HepG2 (cell line): Measurements from ENCODE around the gene ILDR2. TPM values are rescaled to one million over a fixed set of nuclear protein-coding genes. Genes with fewer than 3 reads are reported as not detected.

Source experiments
- ATAC-seq: fragments of 200-7000 bp; cut with Tn5 transposase; 3 replicates; pipeline ENCODE4 v1.9.1; 2020; ENCODE audit warnings: mild to moderate bottlenecking, moderate library complexity
- BruUV-seq: library from RNA; stranded (reverse); fragments of 400-500 nt; replicated peaks from 2 replicates; lab custom pipeline; 2021; lab: Mats Ljungman, UMichigan
- CTCF ChIA-PET: fragments of 300-600 bp; formaldehyde crosslinking; extraction: SDS; loops from one replicate; lab custom pipeline; 2021; ENCODE audit warnings: low total read pairs, inconsistent platforms, low intra/inter-chr PET ratio; lab: Yijun Ruan, JAX
- POLR2A ChIA-PET: fragments of 350-600 bp; sonication (Branson Sonifier 250); formaldehyde crosslinking; loops from one replicate; lab custom pipeline; 2020; ENCODE audit warnings: antibody characterized with exemption, inconsistent platforms; lab: Yijun Ruan, JAX
- DNase-seq: peaks from one replicate; pipeline ENCODE4 v3.0.0-alpha.2; 2015; ENCODE audit warnings: low spot score
- FAIRE-seq: peaks from 3 replicates; lab custom pipeline; 2011; peaks lifted over from hg19 to GRCh38; lab: Jason Lieb, UNC
- H2AFZ ChIP-seq: one replicate; pipeline ENCODE4 v1.6.1; 2011; ENCODE audit warnings: low read length, inconsistent platforms
- H3K27ac ChIP-seq: fragments of 300-600 bp; 3 replicates; pipeline ENCODE4 v1.8.0; 2011; ENCODE audit warnings: mixed run types, mild to moderate bottlenecking, mixed read lengths, low read length, inconsistent platforms; ENCODE audit not compliant: insufficient read depth; ENCODE audit errors: extremely low read length
- H3K27me3 ChIP-seq, 2 experiments: fragments of 200-600 bp in 1 of 2; 2 replicates in 1 of 2; 3 replicates in 1 of 2; pipeline versions ENCODE4 v1.6.0 to v1.8.0; 2011; ENCODE audit warnings: low read length in 2 of 2, mild to moderate bottlenecking in 2 of 2, moderate library complexity in 2 of 2, inconsistent platforms in 1 of 2; ENCODE audit not compliant: insufficient read depth in 2 of 2, control insufficient read depth in 1 of 2
- H3K36me3 ChIP-seq, 2 experiments: fragments of 200-600 bp in 1 of 2; replicated peaks in 1 of 2; 2 replicates in 1 of 2; 3 replicates in 1 of 2; pipeline versions ENCODE4 v1.5.1 to v1.8.0; 2011; ENCODE audit warnings: low read length in 2 of 2, inconsistent platforms in 1 of 2; ENCODE audit not compliant: insufficient read depth in 2 of 2, control insufficient read depth in 1 of 2
- H3K4me1 ChIP-seq: 2 replicates; pipeline ENCODE4 v1.5.1; 2012; ENCODE audit warnings: low read length, inconsistent platforms; ENCODE audit not compliant: insufficient read depth
- H3K4me2 ChIP-seq: 2 replicates; pipeline ENCODE4 v1.6.0; 2011; ENCODE audit warnings: low read depth, low read length, inconsistent platforms
- H3K4me3 ChIP-seq, 3 experiments: fragments of 200-600 bp in 1 of 3; sonication (generic), shearing (Covaris generic) in 1 of 3; replicated peaks in 1 of 3; 2 replicates each; pipeline ENCODE4 v1.5.1; 2011 to 2016; ENCODE audit warnings: low read length in 3 of 3, inconsistent platforms in 2 of 3, low read depth in 2 of 3, mild to moderate bottlenecking in 2 of 3, control low read depth in 1 of 3, mixed read lengths in 1 of 3; ENCODE audit not compliant: insufficient read depth in 1 of 3
- H3K79me2 ChIP-seq: one replicate; pipeline ENCODE4 v1.6.1; 2011; ENCODE audit warnings: low read length, inconsistent platforms; ENCODE audit not compliant: insufficient read depth
- H3K9ac ChIP-seq: 2 replicates; pipeline ENCODE4 v1.6.0; 2011; ENCODE audit warnings: mild to moderate bottlenecking, low read depth, low read length, inconsistent platforms; ENCODE audit not compliant: insufficient read depth
- H3K9me3 ChIP-seq: 2 replicates; pipeline ENCODE4 v1.5.1; 2012; ENCODE audit warnings: mild to moderate bottlenecking, low read length
- H4K20me1 ChIP-seq: 2 replicates; pipeline ENCODE4 v1.6.0; 2011; ENCODE audit warnings: inconsistent platforms, mild to moderate bottlenecking, low read length, moderate library complexity; ENCODE audit not compliant: insufficient read depth
- BHLHE40 ChIP-seq: IDR thresholded peaks from 2 replicates; pipeline ENCODE4 v1.6.1; 2011; ENCODE audit warnings: low read length, improper control_type of control experiment
- HNF4G ChIP-seq, 2 experiments: sonication (generic) in 1 of 2; formaldehyde crosslinking in 1 of 2; IDR thresholded peaks; 2 replicates each; pipeline versions ENCODE4 v1.4.0 to v1.6.1; 2011 to 2020; ENCODE audit warnings: borderline replicate concordance in 2 of 2, low read depth in 2 of 2, mild to moderate bottlenecking in 2 of 2, low read length in 1 of 2, missing genetic modification reagents in 1 of 2, moderate library complexity in 1 of 2
- MYC ChIP-seq: sonication (generic); formaldehyde crosslinking; IDR thresholded peaks from 2 replicates; pipeline ENCODE4 v1.9.0; 2021; ENCODE audit warnings: missing genetic modification reagents, borderline replicate concordance
- ZNF33B ChIP-seq: sonication (generic); formaldehyde crosslinking; IDR thresholded peaks from 2 replicates; pipeline ENCODE4 v1.5.1; 2020; ENCODE audit warnings: mild to moderate bottlenecking, missing genetic modification reagents
- ZNF367 ChIP-seq: sonication (generic); formaldehyde crosslinking; IDR thresholded peaks from 2 replicates; pipeline ENCODE4 v1.4.0; 2020; ENCODE audit warnings: missing genetic modification reagents, borderline replicate concordance
- ZNF496 ChIP-seq: sonication (generic); formaldehyde crosslinking; IDR thresholded peaks from 2 replicates; pipeline ENCODE4 v1.8.1; 2023; ENCODE audit warnings: mild to moderate bottlenecking, moderate library complexity, missing genetic modification reagents; ENCODE audit not compliant: insufficient replicate concordance
- ZNF781 ChIP-seq: sonication (generic); formaldehyde crosslinking; IDR thresholded peaks from 2 replicates; pipeline ENCODE4 v1.5.1; 2020; ENCODE audit warnings: borderline replicate concordance, mild to moderate bottlenecking, missing genetic modification reagents; ENCODE audit errors: not compliant biosample characterization
- WGBS: methylation state at CpG from one replicate; pipeline ENCODE4 v1.1.6; 2017; ENCODE audit warnings: low lambda C conversion rate; 5-methylcytosine and 5-hydroxymethylcytosine counted together
- in situ Hi-C: cut with HindIII; loops from 2 replicates; pipeline ENCODE4 v1.10.0; 2017; ENCODE audit warnings: low pct_unique_long_range_greater_than_20kb; ENCODE audit not compliant: extremely low pct_ligation_motif_present
- intact Hi-C: fragments of 100-400 bp; cut with micrococcal nuclease; formaldehyde crosslinking; loops from one replicate; pipeline ENCODE4 v1.10.0; 2022; ENCODE audit not compliant: unreplicated experiment
- polyA plus RNA-seq, 8 experiments: library from polyadenylated mRNA; depleted of rRNA in 3 of 8; stranded (reverse) in 7 of 8; unstranded in 1 of 8; fragments of >200 nt; fragmentation: Illumina TruSeq in 4 of 8; extraction: Trizol in 4 of 8; gene quantifications; 2 replicates each; pipeline versions ENCODE4 v1.2.1 to v1.2.3, GENCODE V29; 2011 to 2016; ENCODE audit warnings: low read depth in 4 of 8, missing spikeins in 1 of 8, mixed read lengths in 1 of 8; ENCODE audit not compliant: insufficient read depth in 1 of 8
- total RNA-seq, 5 experiments: library from RNA; depleted of rRNA; stranded (reverse); fragments of >200 nt; fragmentation: Illumina TruSeq; extraction: Trizol; gene quantifications; 2 replicates each; pipeline ENCODE4 v1.2.3, GENCODE V29; 2016; ENCODE audit warnings: low read depth in 1 of 5
- TF ChIP-seq, protein P1 (sequence below), 2 experiments: fragments of 450-650 bp in 1 of 2; sonication (generic) in 1 of 2; formaldehyde crosslinking in 1 of 2; IDR thresholded peaks; 2 replicates each; pipeline versions ENCODE4 v1.6.1 to v1.8.0; 2016 to 2022; ENCODE audit warnings: antibody characterized with exemption in 1 of 2, mild to moderate bottlenecking in 1 of 2, missing genetic modification reagents in 1 of 2
- TF ChIP-seq, protein P2 (sequence below): sonication (generic); formaldehyde crosslinking; IDR thresholded peaks from 2 replicates; pipeline ENCODE4 v1.4.0; 2020; ENCODE audit warnings: mild to moderate bottlenecking, missing genetic modification reagents

Gene ILDR2
- total and polyA plus RNA-seq, 2 of the 13 experiments (the other 11 are each of a cell fraction or from before 2014, with no cell fraction given): 0.04 TPM; not detected in 1

DNA sequence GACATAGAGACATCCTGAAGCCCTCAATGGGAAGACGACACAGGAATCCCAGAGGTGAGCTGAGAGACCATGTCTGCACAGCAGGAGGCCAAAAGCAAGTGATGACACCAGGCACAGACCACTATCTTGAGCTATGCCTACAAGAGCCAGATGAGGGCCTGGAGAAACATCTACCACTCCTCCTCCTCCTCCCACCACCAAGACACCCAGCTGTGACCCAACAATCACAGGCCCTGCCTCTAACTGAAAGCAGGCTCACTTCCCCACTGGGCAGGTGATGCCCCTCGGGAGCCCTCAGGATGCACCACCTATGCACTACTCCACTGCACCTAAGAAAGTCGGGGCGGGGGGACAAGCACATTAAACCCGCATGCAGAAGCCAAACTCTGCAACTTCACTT lies 115.7 kb downstream of the ILDR2 start:
- H3K36me3 ChIP-seq: peaks cover 7 to 84% of the 10 kb centered on the region in 2 experiments
- TF ChIP-seq ZNF33B (CRISPR knock-in tag) (no peak), ZNF367 (CRISPR knock-in tag) (no peak), ZNF781 (no peak), MYC (CRISPR knock-in tag) (no peak), ZNF496 (CRISPR knock-in tag) (no peak), HNF4G (IDR thresholded peaks at IDR 0.05; ENCODE audit: borderline replicate concordance, low read depth, low read length) (no peak), HNF4G (CRISPR knock-in tag; IDR thresholded peaks at IDR 0.05; ENCODE audit: borderline replicate concordance, low read depth) (no peak), BHLHE40 (no peak)
- TF ChIP-seq, protein P1, sequence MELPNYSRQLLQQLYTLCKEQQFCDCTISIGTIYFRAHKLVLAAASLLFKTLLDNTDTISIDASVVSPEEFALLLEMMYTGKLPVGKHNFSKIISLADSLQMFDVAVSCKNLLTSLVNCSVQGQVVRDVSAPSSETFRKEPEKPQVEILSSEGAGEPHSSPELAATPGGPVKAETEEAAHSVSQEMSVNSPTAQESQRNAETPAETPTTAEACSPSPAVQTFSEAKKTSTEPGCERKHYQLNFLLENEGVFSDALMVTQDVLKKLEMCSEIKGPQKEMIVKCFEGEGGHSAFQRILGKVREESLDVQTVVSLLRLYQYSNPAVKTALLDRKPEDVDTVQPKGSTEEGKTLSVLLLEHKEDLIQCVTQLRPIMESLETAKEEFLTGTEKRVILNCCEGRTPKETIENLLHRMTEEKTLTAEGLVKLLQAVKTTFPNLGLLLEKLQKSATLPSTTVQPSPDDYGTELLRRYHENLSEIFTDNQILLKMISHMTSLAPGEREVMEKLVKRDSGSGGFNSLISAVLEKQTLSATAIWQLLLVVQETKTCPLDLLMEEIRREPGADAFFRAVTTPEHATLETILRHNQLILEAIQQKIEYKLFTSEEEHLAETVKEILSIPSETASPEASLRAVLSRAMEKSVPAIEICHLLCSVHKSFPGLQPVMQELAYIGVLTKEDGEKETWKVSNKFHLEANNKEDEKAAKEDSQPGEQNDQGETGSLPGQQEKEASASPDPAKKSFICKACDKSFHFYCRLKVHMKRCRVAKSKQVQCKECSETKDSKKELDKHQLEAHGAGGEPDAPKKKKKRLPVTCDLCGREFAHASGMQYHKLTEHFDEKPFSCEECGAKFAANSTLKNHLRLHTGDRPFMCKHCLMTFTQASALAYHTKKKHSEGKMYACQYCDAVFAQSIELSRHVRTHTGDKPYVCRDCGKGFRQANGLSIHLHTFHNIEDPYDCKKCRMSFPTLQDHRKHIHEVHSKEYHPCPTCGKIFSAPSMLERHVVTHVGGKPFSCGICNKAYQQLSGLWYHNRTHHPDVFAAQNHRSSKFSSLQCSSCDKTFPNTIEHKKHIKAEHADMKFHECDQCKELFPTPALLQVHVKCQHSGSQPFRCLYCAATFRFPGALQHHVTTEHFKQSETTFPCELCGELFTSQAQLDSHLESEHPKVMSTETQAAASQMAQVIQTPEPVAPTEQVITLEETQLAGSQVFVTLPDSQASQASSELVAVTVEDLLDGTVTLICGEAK (IDR thresholded peaks at IDR 0.05): no peak
- TF ChIP-seq, protein P1 (CRISPR knock-in tag; IDR thresholded peaks at IDR 0.05): no peak
- TF ChIP-seq, protein P2, sequence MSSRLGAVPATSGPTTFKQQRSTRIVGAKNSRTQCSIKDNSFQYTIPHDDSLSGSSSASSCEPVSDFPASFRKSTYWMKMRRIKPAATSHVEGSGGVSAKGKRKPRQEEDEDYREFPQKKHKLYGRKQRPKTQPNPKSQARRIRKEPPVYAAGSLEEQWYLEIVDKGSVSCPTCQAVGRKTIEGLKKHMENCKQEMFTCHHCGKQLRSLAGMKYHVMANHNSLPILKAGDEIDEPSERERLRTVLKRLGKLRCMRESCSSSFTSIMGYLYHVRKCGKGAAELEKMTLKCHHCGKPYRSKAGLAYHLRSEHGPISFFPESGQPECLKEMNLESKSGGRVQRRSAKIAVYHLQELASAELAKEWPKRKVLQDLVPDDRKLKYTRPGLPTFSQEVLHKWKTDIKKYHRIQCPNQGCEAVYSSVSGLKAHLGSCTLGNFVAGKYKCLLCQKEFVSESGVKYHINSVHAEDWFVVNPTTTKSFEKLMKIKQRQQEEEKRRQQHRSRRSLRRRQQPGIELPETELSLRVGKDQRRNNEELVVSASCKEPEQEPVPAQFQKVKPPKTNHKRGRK (CRISPR knock-in tag): no peak
- TF ChIP-seq, all 625 proteins: peak for 0
- Histone ChIP-seq H3K9ac (no peak overlapping the region), H3K79me2 (peaks cover 3% of the 10 kb centered on the region), H2AFZ (no peak overlapping the region), H3K4me1 (no peaks in the 10 kb centered on the region), H3K27ac (no peak overlapping the region), H3K4me2 (no peak overlapping the region), H3K4me3 (no peak overlapping the region), H3K9me3 (no peaks in the 10 kb centered on the region), H3K27me3 (no peaks in the 10 kb centered on the region), H4K20me1 (no peaks in the 10 kb centered on the region)
- CTCF ChIA-PET: no interaction called here
- POLR2A ChIA-PET: no interaction called here
- ATAC-seq (no peak; the same call in 2 of the 3 replicates), DNase-seq (no peak), FAIRE-seq (no peak)
- intact Hi-C loops: no loop called here
- in situ Hi-C loops: no loop called here
- 98% methylated on average over 5 of the region's 5 CpGs for WGBS
- BruUV-seq: no TSS peak
